HUES64 (cell line): ENCODE results near the gene ARID1A.

Experiments
- H3K27ac ChIP-seq: 2 replicates; pipeline ENCODE4 v1.7.0; 2013; ENCODE audit warnings: low read depth, low read length, inconsistent platforms
- H3K27me3 ChIP-seq: 2 replicates; pipeline ENCODE4 v1.6.1; 2013; ENCODE audit warnings: mild to moderate bottlenecking, low read length; ENCODE audit not compliant: insufficient read depth
- H3K36me3 ChIP-seq: 2 replicates; pipeline ENCODE4 v1.6.1; 2013; ENCODE audit warnings: mild to moderate bottlenecking, low read length; ENCODE audit not compliant: insufficient read depth
- H3K4me1 ChIP-seq: 2 replicates; pipeline ENCODE4 v1.6.1; 2013; ENCODE audit warnings: mild to moderate bottlenecking, low read length, moderate library complexity; ENCODE audit not compliant: insufficient read depth
- H3K4me3 ChIP-seq: 2 replicates; pipeline ENCODE4 v1.5.1; 2013; ENCODE audit warnings: mild to moderate bottlenecking, low read length, moderate library complexity
- H3K9ac ChIP-seq: 2 replicates; pipeline ENCODE4 v1.6.1; 2013; ENCODE audit warnings: mild to moderate bottlenecking, low read depth, low read length
- H3K9me3 ChIP-seq: 2 replicates; pipeline ENCODE4 v1.6.1; 2013; ENCODE audit warnings: low read depth, low read length; ENCODE audit not compliant: insufficient read depth
- WGBS: fragments of 150-250, 120-280 bp; methylation state at CpG from one replicate; pipeline ENCODE4 v1.1.7; 2013; ENCODE audit warnings: missing lambda C conversion rate; 5-methylcytosine and 5-hydroxymethylcytosine counted together

The ARID1A gene

DNA sequence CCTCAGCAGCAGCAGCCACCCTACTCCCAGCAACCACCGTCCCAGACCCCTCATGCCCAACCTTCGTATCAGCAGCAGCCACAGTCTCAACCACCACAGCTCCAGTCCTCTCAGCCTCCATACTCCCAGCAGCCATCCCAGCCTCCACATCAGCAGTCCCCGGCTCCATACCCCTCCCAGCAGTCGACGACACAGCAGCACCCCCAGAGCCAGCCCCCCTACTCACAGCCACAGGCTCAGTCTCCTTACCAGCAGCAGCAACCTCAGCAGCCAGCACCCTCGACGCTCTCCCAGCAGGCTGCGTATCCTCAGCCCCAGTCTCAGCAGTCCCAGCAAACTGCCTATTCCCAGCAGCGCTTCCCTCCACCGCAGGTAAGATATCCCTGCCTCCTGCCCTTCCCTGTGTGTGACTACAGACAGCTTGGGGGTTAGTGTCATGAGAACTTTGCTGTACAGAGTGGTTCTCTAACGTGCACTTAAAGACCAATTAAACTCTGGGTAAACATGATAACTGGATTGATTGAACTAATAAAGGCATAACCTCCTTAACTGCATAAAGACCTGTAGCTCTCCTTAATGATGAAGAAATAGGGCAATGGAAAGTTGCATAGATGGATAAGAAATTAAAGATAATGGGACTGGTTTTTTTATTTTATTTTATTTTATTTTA is 35.6 kb downstream of the ARID1A start:
- WGBS: 94% methylated on average over 11 of the region's 11 CpGs

DNA sequence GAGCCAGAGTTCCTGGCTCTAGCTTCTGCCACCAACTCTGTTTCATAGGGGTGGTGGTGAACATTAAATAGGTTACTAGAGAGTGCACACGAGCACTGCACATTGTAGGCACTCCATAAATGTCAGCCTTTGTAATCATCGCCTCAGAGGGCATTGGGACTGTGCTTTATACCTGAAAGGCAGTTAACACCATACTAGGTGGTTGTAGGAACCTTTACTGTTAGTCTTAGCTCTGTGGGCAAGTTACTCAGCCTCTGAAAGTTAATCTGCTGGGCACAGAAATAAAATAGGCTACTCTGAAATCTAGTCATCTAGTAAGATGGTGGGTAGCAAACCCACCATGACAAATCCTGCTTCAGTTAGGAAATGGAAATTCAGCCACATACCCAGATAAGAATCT is 37.6 kb downstream of the ARID1A start:
- Histone ChIP-seq H3K4me1 (no peaks in the 10 kb centered on the region), H3K27me3 (no peaks in the 10 kb centered on the region), H3K9me3 (no peaks in the 10 kb centered on the region), H3K27ac (no peak overlapping the region), H3K36me3 (peaks cover 94% of the 10 kb centered on the region), H3K9ac (no peak overlapping the region), H3K4me3 (no peak overlapping the region)
- 97% methylated on average over 2 of the region's 2 CpGs for WGBS

More for the DNA sequence above, 35.6 kb downstream of the ARID1A start:
- Histone ChIP-seq H3K27me3 (no peaks in the 10 kb centered on the region), H3K9ac (no peak overlapping the region), H3K36me3 (peaks cover 77% of the 10 kb centered on the region), H3K27ac (no peak overlapping the region), H3K4me1 (peaks cover 17% of the 10 kb centered on the region), H3K9me3 (no peaks in the 10 kb centered on the region), H3K4me3 (no peak overlapping the region)

DNA sequence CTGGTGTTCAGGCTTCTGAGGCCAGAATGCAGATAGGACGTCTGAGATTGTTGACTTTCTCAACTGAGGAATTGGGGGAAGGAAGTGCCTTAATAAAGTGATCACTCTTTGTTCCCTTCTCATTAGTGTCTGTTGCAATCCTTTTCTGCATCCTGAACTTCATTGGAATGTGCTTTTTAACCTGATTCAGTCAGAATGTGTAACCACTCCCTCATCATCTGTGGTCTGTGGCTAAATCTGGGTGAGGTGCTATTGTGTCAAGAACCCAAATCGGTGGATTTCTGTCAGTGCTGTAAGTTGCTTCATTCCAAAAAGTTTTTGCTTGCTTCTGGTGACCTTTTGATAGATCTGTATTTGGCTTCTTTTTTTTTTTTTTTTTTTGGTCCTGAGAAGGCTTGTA is 38.2 kb downstream of the ARID1A start:
- no peak overlapping the region for H3K9ac ChIP-seq
- H3K27ac ChIP-seq: no peak overlapping the region

DNA sequence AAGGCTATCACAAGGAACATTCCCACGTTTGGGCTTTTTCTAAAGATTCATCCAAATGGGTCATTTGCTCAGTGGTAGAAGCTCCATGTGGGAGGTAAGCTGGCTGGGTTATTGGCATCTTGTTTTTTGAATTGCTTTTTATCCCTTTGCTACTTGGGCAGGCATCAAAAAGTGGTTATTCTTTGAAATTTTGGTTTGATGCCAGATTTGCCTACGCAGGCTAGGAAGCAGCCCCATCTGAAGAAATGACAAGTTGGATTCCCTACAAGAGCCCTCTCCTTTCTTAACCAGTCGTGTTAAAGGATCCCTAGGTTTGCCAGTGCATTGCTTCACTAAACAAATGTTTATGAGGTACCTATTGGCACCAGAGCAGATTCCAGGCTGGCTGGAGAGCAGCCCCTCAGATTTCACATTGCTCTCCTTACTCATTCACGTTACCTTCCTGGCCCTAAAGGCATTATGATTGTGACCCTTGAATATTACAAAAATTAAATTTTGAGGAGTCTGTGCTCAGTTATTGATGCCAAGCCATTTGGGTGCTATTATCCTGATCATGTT is 38.8 kb downstream of the ARID1A start:
- 90% methylated on average over 4 of the region's 4 CpGs for WGBS
- Histone ChIP-seq H3K4me3 (no peak overlapping the region), H3K36me3 (peaks cover 89% of the 10 kb centered on the region), H3K27me3 (no peaks in the 10 kb centered on the region), H3K27ac (no peak overlapping the region), H3K4me1 (no peaks in the 10 kb centered on the region), H3K9ac (no peak overlapping the region), H3K9me3 (no peaks in the 10 kb centered on the region)

More for the DNA sequence above, 38.2 kb downstream of the ARID1A start:
- Histone ChIP-seq H3K9me3 (no peaks in the 10 kb centered on the region), H3K36me3 (peaks cover 89% of the 10 kb centered on the region), H3K4me1 (no peaks in the 10 kb centered on the region), H3K4me3 (no peak overlapping the region), H3K27me3 (no peaks in the 10 kb centered on the region)
- WGBS: 84% methylated on average over 2 of the region's 2 CpGs

DNA sequence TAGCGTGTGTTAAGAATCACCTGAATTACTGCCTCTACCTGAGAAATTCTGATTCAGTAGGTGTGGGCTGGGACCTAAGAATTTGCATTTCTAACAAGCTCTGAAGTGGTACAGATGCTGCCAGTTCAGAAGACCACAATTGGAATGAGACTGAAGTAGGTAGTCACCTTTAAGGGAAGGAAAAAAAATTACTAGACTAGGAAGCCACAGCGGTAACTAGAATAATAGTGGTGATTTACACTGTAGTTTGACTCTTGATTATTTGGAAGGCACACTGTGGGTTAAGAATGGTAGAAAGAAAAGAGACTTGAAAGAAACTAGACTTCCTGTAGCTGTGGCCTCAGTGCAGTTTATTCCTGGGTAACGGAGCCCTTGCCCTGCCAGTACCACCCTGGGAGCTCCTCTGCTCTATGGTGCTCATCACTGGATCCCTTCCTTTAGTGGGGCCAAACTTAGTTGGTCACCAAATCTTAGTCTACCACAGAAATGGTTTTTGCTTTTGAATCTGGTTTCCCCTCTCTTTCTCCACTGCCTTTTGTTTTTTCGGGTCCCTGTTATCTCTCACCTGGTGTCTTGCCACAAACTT is 43.6 kb downstream of the ARID1A start:
- H3K27ac ChIP-seq: no peak overlapping the region
- peaks cover 6% of the 10 kb centered on the region; the same call in 1 of the 2 replicates for H3K4me1 ChIP-seq
- no peak overlapping the region for H3K4me3 ChIP-seq
- H3K9ac ChIP-seq: no peak overlapping the region
- WGBS: 95% methylated on average over 4 of the region's 4 CpGs
- H3K9me3 ChIP-seq: no peaks in the 10 kb centered on the region
- peaks cover 85% of the 10 kb centered on the region for H3K36me3 ChIP-seq
- no peaks in the 10 kb centered on the region for H3K27me3 ChIP-seq

DNA sequence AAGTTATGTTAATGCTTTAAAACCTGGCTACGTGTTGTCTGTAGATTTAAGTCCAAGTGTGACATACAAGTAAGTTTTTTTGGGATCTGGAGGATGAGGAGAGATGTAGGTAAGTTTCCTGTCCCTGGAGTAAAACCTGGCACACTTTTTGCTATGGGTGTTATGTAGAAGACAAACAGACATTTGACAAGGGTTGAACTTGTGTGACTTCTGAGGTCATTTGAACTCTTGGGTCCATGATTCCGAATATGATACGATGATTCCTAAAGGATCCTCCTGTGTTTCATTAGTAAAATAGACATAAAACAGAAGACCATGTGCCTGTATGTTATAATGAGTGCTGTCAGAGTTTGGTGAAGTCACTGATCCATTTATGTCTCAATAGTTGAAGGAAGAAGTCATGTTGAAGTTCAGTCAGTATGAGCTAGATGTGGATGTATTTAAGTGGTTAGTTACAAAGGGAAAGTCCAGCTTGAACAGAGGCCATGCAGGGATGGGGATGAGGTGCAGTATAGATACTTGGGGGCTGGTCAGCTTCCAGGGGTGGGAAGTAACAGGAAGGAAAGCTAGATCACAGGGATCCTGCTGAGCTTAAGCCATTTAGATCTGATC is 44.3 kb downstream of the ARID1A start:
- Histone ChIP-seq H3K27ac (no peak overlapping the region), H3K9me3 (no peaks in the 10 kb centered on the region), H3K27me3 (no peaks in the 10 kb centered on the region), H3K4me1 (peaks cover 8% of the 10 kb centered on the region; the same call in 1 of the 2 replicates), H3K9ac (no peak overlapping the region), H3K36me3 (peaks cover 85% of the 10 kb centered on the region), H3K4me3 (no peak overlapping the region)
- 94% methylated on average over 3 of the region's 3 CpGs for WGBS

DNA sequence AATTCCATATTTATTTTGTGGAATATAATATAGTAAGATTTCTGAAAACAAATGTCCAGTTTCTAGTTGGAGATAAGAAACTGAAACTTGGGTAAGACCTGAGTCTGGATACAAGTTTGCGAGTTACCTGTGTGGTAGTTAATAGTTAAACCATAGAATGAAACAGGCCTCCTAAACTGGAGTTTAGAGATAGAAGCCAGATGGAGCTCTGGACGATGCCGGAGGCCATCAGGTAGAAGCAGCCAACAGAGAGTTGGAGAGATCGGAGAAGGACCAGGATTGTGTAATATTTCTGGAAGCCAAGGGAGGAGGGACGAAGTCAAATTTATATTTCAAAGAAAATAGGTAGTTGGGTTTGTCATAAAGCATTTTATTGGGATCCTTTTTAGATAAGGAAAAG is 45.1 kb downstream of the ARID1A start:
- Histone ChIP-seq H3K9me3 (no peaks in the 10 kb centered on the region), H3K36me3 (peaks cover 85% of the 10 kb centered on the region), H3K4me3 (no peak overlapping the region), H3K9ac (no peak overlapping the region), H3K27ac (no peak overlapping the region), H3K4me1 (peaks cover 8% of the 10 kb centered on the region; the same call in 1 of the 2 replicates), H3K27me3 (no peaks in the 10 kb centered on the region)
- WGBS: 95% methylated on average over 5 of the region's 5 CpGs

DNA sequence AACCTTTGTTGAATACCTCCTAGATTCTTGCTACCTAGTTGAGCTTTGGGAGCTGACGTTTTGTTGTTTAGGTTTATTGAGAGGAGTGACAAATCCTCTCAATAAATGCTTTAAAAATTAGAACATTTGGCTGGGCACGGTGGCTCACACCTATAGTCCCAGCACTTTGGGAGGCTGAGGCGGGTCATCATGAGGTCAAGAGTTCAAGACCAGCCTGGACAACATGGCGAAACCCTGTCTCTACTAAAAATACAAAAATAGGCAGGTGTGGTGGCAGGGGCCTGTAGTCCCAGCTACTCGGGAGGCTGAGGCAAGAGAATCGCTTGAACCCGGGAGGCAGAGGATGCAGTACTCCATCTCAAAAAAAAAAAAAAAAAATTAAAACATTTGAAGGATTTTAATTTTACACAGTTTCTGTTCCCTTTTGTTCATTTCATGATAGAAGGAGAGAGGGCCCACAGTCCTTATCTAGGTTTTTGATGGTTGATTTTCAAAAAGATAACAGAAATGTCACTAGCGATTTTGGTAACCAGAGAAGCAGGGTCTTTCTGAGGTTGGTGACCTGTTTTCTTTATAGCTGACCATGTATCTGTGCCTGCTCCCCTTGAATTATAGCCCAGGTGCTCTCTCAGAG is 47.7 kb downstream of the ARID1A start:
- Histone ChIP-seq H3K4me1 (peaks cover 8% of the 10 kb centered on the region; the same call in 1 of the 2 replicates), H3K36me3 (peaks cover 87% of the 10 kb centered on the region), H3K4me3 (no peak overlapping the region), H3K27ac (no peak overlapping the region), H3K9ac (no peak overlapping the region), H3K27me3 (no peaks in the 10 kb centered on the region), H3K9me3 (no peaks in the 10 kb centered on the region)
- WGBS: 95% methylated on average over 4 of the region's 8 CpGs

DNA sequence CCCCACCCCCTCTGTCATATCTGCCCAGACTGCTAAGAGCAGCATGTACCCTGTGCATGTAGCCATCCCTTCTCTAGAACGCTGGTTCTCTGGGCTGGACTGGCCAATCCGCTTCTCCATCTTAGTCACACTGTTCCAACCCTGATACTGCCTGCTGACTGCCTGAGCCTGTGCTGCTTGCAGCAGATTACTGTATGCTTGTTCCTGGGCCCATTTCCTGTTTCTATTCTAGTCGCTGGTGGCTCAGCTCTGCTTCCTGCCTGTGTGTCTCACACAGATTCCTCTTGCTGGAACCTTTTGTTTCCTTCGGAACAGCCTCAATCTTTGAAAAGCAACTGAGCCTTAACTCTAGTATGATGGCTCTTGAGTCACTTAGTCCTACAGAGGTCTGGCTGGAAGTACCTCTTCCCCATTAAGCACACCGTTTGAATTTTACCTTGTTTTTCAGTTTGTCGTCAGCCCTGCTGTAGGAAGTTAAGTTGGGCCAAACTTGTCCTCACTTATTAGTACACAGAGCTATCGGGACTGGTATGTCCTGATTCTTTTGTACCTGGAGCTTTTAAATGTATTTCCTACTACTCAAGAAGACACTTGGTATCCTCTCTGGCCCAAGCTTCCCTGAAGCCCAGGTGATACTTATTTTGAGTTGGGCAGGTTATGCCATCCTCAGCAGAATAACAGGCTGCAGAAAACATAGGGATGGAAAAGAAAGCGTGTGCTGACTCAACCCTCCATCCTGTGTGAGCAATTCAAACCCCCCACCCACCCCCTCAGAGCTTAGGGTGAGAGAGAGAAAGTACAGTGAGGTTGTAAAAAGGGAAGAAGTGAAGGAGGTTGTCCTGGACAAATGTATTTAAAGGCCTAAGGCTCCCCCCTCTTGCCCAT is 48.5 kb downstream of the ARID1A start:
- 74% methylated on average over 7 of the region's 8 CpGs for WGBS
- no peaks in the 10 kb centered on the region for H3K9me3 ChIP-seq
- H3K27me3 ChIP-seq: no peaks in the 10 kb centered on the region
- H3K27ac ChIP-seq: 0 out of 2 replicates have a peak overlapping the region, but pooled peaks have one; percentile 20
- H3K4me1 ChIP-seq: peaks cover 8% of the 10 kb centered on the region; the same call in 1 of the 2 replicates
- H3K4me3 ChIP-seq: no peak overlapping the region
- peaks cover 87% of the 10 kb centered on the region for H3K36me3 ChIP-seq
- no peak overlapping the region for H3K9ac ChIP-seq

DNA sequence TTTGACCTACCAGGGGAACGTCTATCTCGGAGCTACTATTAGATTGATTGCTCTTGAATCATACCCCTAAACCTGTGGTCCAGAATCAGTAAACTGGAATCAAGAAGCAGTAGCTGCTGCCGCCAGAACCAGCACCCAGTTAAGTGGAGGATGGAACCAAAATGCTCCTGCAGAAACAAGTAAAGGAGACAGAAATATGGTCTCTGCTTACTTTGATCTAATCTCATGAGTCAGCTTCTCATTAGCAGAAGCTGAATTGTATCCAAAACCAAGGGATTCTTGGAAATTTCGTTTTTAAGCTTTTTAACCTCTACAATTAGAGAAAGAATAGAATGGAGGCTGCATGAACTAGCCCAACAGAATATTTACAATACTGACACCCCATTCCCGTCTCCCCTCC is 49.4 kb downstream of the ARID1A start:
- Histone ChIP-seq H3K9ac (no peak overlapping the region), H3K4me1 (peaks cover 8% of the 10 kb centered on the region; the same call in 1 of the 2 replicates), H3K36me3 (peaks cover 87% of the 10 kb centered on the region), H3K27ac (no peak overlapping the region), H3K4me3 (no peak overlapping the region), H3K9me3 (no peaks in the 10 kb centered on the region), H3K27me3 (no peaks in the 10 kb centered on the region)
- WGBS: 96% methylated on average over 5 of the region's 5 CpGs
